HCT116 (cell line): ENCODE measurements around the gene BTN1A1.

ENCODE experiments used
- CBX3 ChIP-seq: IDR thresholded peaks from 2 replicates; pipeline ENCODE4 v1.6.1; 2012; ENCODE audit warnings: low read depth
- POLR2A ChIP-seq: IDR thresholded peaks from 2 replicates; pipeline ENCODE4 v1.7.0; 2011; ENCODE audit warnings: borderline replicate concordance; ENCODE audit not compliant: insufficient read depth, insufficient read length; ENCODE audit errors: extremely low read depth
- REST ChIP-seq: IDR thresholded peaks from 2 replicates; pipeline ENCODE4 v1.6.1; 2012; ENCODE audit warnings: low read depth
- SP1 ChIP-seq: IDR thresholded peaks from 2 replicates; pipeline ENCODE4 v1.6.1; 2012; ENCODE audit warnings: low read depth

- TF ChIP-seq REST (no peak), SP1 (no peak), POLR2A (no peak), CBX3 (no peak)
Measured at GRCh38 chr6:26497610-26498009, 2.5 kb upstream of the BTN1A1 start.
